HepG2 (cell line): Measurements from ENCODE around the gene SPRED3. TPM values are rescaled to one million over a fixed set of nuclear protein-coding genes. Genes with fewer than 3 reads are reported as not detected.

Experiments used
- ATAD3A ChIP-seq: sonication (generic); formaldehyde crosslinking; IDR thresholded peaks from 2 replicates; pipeline ENCODE4 v1.4.0; 2020; ENCODE audit warnings: missing genetic modification reagents
- ATF7-NPFF ChIP-seq: sonication (generic); formaldehyde crosslinking; IDR thresholded peaks from 2 replicates; pipeline ENCODE4 v1.8.1; 2023; ENCODE audit warnings: mild to moderate bottlenecking, low read depth, missing genetic modification reagents, moderate library complexity
- GABPA ChIP-seq, 2 experiments: IDR thresholded peaks; 2 replicates each; pipeline ENCODE4 v1.6.1; 2011 to 2016; ENCODE audit warnings: low read depth in 2 of 2, low read length in 1 of 2, missing biosample characterization in 1 of 2, missing genetic modification characterization in 1 of 2
- HHEX ChIP-seq: IDR thresholded peaks from 2 replicates; pipeline ENCODE4 v1.6.1; 2016; ENCODE audit warnings: control low read depth
- HNRNPK ChIP-seq: fragments of 200-400 bp; formaldehyde crosslinking; IDR thresholded peaks from 2 replicates; pipeline ENCODE4 v1.6.1; 2018; ENCODE audit warnings: low read length, low read depth, moderate library complexity, mild to moderate bottlenecking; ENCODE audit not compliant: poor library complexity, severe bottlenecking
- NPAS2 ChIP-seq: sonication (generic); formaldehyde crosslinking; IDR thresholded peaks from 2 replicates; pipeline ENCODE4 v1.8.0; 2022; ENCODE audit warnings: mild to moderate bottlenecking, missing genetic modification reagents, borderline replicate concordance
- POLR2AphosphoS5 ChIP-seq: IDR thresholded peaks from 2 replicates; pipeline ENCODE4 v1.6.1; 2012; ENCODE audit warnings: low read depth, low read length
- SKI ChIP-seq: fragments of 450-650 bp; IDR thresholded peaks from one replicate; pipeline ENCODE4 v1.6.1; 2018; ENCODE audit warnings: mild to moderate bottlenecking; ENCODE audit not compliant: partially characterized antibody
- SMYD3 ChIP-seq: sonication (generic); formaldehyde crosslinking; IDR thresholded peaks from 2 replicates; pipeline ENCODE4 v1.8.1; 2023; ENCODE audit warnings: mild to moderate bottlenecking, missing genetic modification reagents
- SRF ChIP-seq: IDR thresholded peaks from 2 replicates; pipeline ENCODE4 v1.6.1; 2011; ENCODE audit warnings: mild to moderate bottlenecking, low read depth, low read length, moderate library complexity
- TCF12 ChIP-seq, 2 experiments: fragments of 450-650 bp in 1 of 2; sonication (generic) in 1 of 2; formaldehyde crosslinking in 1 of 2; IDR thresholded peaks; 2 replicates each; pipeline versions ENCODE4 v1.6.1 to v1.8.0; 2017 to 2022; ENCODE audit warnings: antibody characterized with exemption in 1 of 2, mild to moderate bottlenecking in 1 of 2, missing genetic modification reagents in 1 of 2, moderate library complexity in 1 of 2
- TGIF2 ChIP-seq: IDR thresholded peaks from 2 replicates; pipeline ENCODE4 v1.6.1; 2016; ENCODE audit warnings: control low read depth, missing compliant biosample characterization
- ZC3H4 ChIP-seq: sonication (generic); formaldehyde crosslinking; IDR thresholded peaks from 2 replicates; pipeline ENCODE4 v1.4.0; 2020; ENCODE audit warnings: missing genetic modification reagents, borderline replicate concordance
- ZKSCAN1 ChIP-seq: fragments of 150-350 bp; IDR thresholded peaks from 2 replicates; pipeline ENCODE4 v1.6.1; 2014; ENCODE audit warnings: low read length
- ZNF3 ChIP-seq: IDR thresholded peaks from 2 replicates; pipeline ENCODE4 v1.7.0; 2017; ENCODE audit warnings: inconsistent platforms
- ZNF761 ChIP-seq: sonication (generic); formaldehyde crosslinking; conservative IDR thresholded peaks from 2 replicates; pipeline ENCODE4 v1.4.0; 2020; ENCODE audit warnings: mild to moderate bottlenecking, missing genetic modification reagents
- ZNF782 ChIP-seq: sonication (generic); formaldehyde crosslinking; IDR thresholded peaks from 2 replicates; pipeline ENCODE4 v1.4.0; 2020; ENCODE audit warnings: missing genetic modification reagents, mild to moderate bottlenecking, borderline replicate concordance
- ZSCAN9 ChIP-seq: IDR thresholded peaks from 2 replicates; pipeline ENCODE4 v1.6.1; 2016; ENCODE audit warnings: borderline replicate concordance
- polyA plus RNA-seq, 8 experiments: library from polyadenylated mRNA; depleted of rRNA in 3 of 8; stranded (reverse) in 7 of 8; unstranded in 1 of 8; fragments of >200 nt; fragmentation: Illumina TruSeq in 4 of 8; extraction: Trizol in 4 of 8; gene quantifications; 2 replicates each; pipeline versions ENCODE4 v1.2.1 to v1.2.3, GENCODE V29; 2011 to 2016; ENCODE audit warnings: low read depth in 4 of 8, missing spikeins in 1 of 8, mixed read lengths in 1 of 8; ENCODE audit not compliant: insufficient read depth in 1 of 8
- total RNA-seq, 5 experiments: library from RNA; depleted of rRNA; stranded (reverse); fragments of >200 nt; fragmentation: Illumina TruSeq; extraction: Trizol; gene quantifications; 2 replicates each; pipeline ENCODE4 v1.2.3, GENCODE V29; 2016; ENCODE audit warnings: low read depth in 1 of 5
- TF ChIP-seq, protein P1 (sequence below): sonication (generic); formaldehyde crosslinking; IDR thresholded peaks from 2 replicates; pipeline ENCODE4 v1.5.0; 2020; ENCODE audit warnings: mild to moderate bottlenecking, missing genetic modification reagents, borderline replicate concordance
- TF ChIP-seq, protein P2 (sequence below): sonication (generic); formaldehyde crosslinking; IDR thresholded peaks from 2 replicates; pipeline ENCODE4 v1.4.0; 2020; ENCODE audit warnings: missing genetic modification reagents, mild to moderate bottlenecking, borderline replicate concordance
- TF ChIP-seq, protein P3 (sequence below): sonication (generic); formaldehyde crosslinking; IDR thresholded peaks from 2 replicates; pipeline ENCODE4 v1.8.0; 2022; ENCODE audit warnings: mild to moderate bottlenecking, missing genetic modification reagents, moderate library complexity
- TF ChIP-seq, protein P4 (sequence below): sonication (generic); formaldehyde crosslinking; IDR thresholded peaks from 2 replicates; pipeline ENCODE4 v1.4.0; 2020; ENCODE audit warnings: mild to moderate bottlenecking, missing genetic modification reagents
- TF ChIP-seq, protein P5 (sequence below): IDR thresholded peaks from 2 replicates; pipeline ENCODE4 v1.6.1; 2016; ENCODE audit warnings: mild to moderate bottlenecking
- TF ChIP-seq, protein P6 (sequence below): IDR thresholded peaks from 2 replicates; pipeline ENCODE4 v1.6.1; 2016; ENCODE audit warnings: missing genetic modification reagents, missing compliant biosample characterization

SPRED3 gene
- total and polyA plus RNA-seq, 2 of the 13 experiments (the other 11 are each of a cell fraction or from before 2014, with no cell fraction given): 0.15 to 0.17 TPM

DNA sequence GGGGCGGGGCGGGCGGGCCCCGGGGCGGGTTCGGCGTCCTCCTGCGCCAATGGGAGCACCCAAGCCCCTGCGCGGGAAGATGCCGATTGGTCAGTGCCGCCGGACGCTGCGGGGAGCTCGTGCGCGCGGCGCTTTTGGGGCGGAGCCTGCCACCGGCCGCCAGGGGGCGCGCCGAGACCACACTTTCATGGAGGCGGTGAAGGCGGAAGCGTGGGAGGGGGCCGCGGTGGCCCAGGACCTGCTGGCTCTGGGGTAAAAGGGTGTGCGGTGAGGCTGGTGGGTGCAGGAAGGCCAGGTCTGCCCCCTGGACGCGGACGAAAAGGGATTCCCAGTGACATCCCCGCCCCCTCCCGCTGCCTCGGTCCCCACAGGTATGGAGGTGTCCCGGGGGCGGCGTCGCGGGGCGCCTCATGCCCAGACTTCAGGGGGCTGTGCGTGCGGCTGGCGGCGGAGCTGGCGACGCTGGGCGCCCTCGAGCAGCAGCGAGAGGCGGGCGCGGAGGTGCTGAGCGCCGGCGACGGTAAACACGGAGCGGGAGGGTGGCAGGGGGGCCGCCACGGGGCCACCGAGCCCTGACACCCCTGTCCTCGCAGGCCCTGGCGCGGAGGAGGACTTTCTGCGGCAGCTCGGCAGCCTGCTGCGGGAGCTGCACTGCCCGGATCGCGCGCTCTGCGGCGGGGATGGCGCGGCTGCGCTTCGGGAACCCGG lies 14.6 kb downstream of the SPRED3 start, which contains the start of gene FAM98C (continued):
- TF ChIP-seq ZSCAN9 (CRISPR knock-in tag) (peak; percentile 32; the same call in 1 of the 2 replicates), NPAS2 (CRISPR knock-in tag) (no peak), TCF12 (IDR thresholded peaks at IDR 0.05) (no peak), TCF12 (CRISPR knock-in tag; IDR thresholded peaks at IDR 0.05) (no peak), HNRNPK (peak; percentile 58), POLR2AphosphoS5 (peak; percentile 55), SRF (no peak), ATF7-NPFF (peak; percentile 92), HHEX (CRISPR knock-in tag) (no peak), ZNF761 (peak; percentile 76), SMYD3 (0 out of 2 replicates have a peak, but pooled peaks have one; percentile 69), SKI (peak; percentile 13), GABPA (IDR thresholded peaks at IDR 0.05; ENCODE audit: low read depth, low read length) (0 out of 2 replicates have a peak, but pooled peaks have one; percentile 7), GABPA (CRISPR knock-in tag; IDR thresholded peaks at IDR 0.05; ENCODE audit: low read depth) (no peak), ZNF782 (CRISPR knock-in tag) (no peak), ZKSCAN1 (no peak), ATAD3A (CRISPR knock-in tag) (no peak), ZNF3 (CRISPR knock-in tag) (no peak), TGIF2 (CRISPR knock-in tag) (0 out of 2 replicates have a peak, but pooled peaks have one; percentile 35), ZC3H4 (CRISPR knock-in tag) (no peak; the same call in 1 of the 2 replicates)
- TF ChIP-seq, protein P1, sequence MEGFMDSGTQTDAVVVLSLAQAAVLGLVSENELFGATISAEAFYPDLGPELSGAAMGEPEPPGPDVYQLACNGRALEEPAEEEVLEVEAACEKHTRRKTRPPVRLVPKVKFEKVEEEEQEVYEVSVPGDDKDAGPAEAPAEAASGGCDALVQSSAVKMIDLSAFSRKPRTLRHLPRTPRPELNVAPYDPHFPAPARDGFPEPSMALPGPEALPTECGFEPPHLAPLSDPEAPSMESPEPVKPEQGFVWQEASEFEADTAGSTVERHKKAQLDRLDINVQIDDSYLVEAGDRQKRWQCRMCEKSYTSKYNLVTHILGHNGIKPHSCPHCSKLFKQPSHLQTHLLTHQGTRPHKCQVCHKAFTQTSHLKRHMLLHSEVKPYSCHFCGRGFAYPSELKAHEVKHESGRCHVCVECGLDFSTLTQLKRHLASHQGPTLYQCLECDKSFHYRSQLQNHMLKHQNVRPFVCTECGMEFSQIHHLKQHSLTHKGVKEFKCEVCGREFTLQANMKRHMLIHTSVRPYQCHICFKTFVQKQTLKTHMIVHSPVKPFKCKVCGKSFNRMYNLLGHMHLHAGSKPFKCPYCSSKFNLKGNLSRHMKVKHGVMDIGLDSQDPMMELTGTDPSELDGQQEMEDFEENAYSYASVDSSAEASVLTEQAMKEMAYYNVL (CRISPR knock-in tag): no peak
- TF ChIP-seq, protein P2, sequence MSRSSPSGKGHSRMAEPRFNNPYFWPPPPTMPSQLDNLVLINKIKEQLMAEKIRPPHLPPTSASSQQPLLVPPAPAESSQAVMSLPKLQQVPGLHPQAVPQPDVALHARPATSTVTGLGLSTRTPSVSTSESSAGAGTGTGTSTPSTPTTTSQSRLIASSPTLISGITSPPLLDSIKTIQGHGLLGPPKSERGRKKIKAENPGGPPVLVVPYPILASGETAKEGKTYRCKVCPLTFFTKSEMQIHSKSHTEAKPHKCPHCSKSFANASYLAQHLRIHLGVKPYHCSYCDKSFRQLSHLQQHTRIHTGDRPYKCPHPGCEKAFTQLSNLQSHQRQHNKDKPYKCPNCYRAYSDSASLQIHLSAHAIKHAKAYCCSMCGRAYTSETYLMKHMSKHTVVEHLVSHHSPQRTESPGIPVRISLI (CRISPR knock-in tag): no peak; the same call in 1 of the 2 replicates
- TF ChIP-seq, protein P3, sequence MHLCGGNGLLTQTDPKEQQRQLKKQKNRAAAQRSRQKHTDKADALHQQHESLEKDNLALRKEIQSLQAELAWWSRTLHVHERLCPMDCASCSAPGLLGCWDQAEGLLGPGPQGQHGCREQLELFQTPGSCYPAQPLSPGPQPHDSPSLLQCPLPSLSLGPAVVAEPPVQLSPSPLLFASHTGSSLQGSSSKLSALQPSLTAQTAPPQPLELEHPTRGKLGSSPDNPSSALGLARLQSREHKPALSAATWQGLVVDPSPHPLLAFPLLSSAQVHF: no peak
- TF ChIP-seq, protein P4, sequence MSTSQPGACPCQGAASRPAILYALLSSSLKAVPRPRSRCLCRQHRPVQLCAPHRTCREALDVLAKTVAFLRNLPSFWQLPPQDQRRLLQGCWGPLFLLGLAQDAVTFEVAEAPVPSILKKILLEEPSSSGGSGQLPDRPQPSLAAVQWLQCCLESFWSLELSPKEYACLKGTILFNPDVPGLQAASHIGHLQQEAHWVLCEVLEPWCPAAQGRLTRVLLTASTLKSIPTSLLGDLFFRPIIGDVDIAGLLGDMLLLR (CRISPR knock-in tag): no peak
- TF ChIP-seq, protein P5, sequence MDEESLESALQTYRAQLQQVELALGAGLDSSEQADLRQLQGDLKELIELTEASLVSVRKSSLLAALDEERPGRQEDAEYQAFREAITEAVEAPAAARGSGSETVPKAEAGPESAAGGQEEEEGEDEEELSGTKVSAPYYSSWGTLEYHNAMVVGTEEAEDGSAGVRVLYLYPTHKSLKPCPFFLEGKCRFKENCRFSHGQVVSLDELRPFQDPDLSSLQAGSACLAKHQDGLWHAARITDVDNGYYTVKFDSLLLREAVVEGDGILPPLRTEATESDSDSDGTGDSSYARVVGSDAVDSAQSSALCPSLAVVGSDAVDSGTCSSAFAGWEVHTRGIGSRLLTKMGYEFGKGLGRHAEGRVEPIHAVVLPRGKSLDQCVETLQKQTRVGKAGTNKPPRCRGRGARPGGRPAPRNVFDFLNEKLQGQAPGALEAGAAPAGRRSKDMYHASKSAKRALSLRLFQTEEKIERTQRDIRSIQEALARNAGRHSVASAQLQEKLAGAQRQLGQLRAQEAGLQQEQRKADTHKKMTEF (CRISPR knock-in tag): peak; percentile 97
- TF ChIP-seq, protein P6, sequence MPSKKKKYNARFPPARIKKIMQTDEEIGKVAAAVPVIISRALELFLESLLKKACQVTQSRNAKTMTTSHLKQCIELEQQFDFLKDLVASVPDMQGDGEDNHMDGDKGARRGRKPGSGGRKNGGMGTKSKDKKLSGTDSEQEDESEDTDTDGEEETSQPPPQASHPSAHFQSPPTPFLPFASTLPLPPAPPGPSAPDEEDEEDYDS (CRISPR knock-in tag): peak; percentile 75
